Sigmoid colon (tissue), 4 donors: ENCODE measurements around the gene GUCY1A2.

Experiments
- EP300 ChIP-seq, 4 donors: sonication (generic); formaldehyde crosslinking; IDR thresholded peaks; one replicate each; pipeline ENCODE4 v1.6.1; 2017; ENCODE audit warnings: antibody characterized with exemption in 4 of 4
- POLR2A ChIP-seq, 2 donors: fragments of 450-650 bp; IDR thresholded peaks; one replicate each; pipeline ENCODE4 v1.6.1; 2016; ENCODE audit warnings: antibody characterized with exemption in 2 of 2, mild to moderate bottlenecking in 2 of 2, moderate library complexity in 2 of 2
- POLR2AphosphoS5 ChIP-seq, 4 donors: sonication (generic); formaldehyde crosslinking; IDR thresholded peaks; one replicate each; pipeline ENCODE4 v1.6.1; 2017; ENCODE audit warnings: antibody characterized with exemption in 4 of 4
- TF ChIP-seq, protein P1 (sequence below), 4 experiments: fragments of 450-650 bp in 3 of 4; fragments of 200-600 bp in 1 of 4; IDR thresholded peaks; one replicate each; pipeline ENCODE4 v1.5.1; 2016 to 2019; ENCODE audit warnings: antibody characterized with exemption in 4 of 4, mild to moderate bottlenecking in 3 of 4, moderate library complexity in 2 of 4

DNA sequence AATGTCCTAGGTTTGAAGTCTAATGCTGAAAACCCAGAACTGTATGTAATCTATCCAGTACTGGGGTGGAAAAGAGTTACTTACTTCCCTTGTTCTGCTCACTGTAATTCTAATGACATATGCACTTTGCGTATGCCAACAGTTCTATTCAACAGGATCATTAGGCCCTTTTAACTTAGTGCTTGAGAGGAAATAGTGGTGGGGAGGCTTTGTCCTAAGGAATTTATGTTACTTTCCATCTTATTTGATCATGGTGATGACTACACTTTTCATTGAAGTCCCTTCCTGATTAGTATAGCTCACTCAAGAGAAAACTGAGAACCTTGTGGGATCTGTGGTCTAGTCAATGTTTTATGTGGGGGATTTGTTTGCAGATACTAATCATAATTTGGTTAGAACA lies 348.2 kb downstream of the GUCY1A2 start:
- no peak for TF ChIP-seq POLR2A (IDR thresholded peaks at IDR 0.05)
- TF ChIP-seq, protein P1, sequence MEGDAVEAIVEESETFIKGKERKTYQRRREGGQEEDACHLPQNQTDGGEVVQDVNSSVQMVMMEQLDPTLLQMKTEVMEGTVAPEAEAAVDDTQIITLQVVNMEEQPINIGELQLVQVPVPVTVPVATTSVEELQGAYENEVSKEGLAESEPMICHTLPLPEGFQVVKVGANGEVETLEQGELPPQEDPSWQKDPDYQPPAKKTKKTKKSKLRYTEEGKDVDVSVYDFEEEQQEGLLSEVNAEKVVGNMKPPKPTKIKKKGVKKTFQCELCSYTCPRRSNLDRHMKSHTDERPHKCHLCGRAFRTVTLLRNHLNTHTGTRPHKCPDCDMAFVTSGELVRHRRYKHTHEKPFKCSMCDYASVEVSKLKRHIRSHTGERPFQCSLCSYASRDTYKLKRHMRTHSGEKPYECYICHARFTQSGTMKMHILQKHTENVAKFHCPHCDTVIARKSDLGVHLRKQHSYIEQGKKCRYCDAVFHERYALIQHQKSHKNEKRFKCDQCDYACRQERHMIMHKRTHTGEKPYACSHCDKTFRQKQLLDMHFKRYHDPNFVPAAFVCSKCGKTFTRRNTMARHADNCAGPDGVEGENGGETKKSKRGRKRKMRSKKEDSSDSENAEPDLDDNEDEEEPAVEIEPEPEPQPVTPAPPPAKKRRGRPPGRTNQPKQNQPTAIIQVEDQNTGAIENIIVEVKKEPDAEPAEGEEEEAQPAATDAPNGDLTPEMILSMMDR (IDR thresholded peaks at IDR 0.05): no peak
- TF ChIP-seq POLR2AphosphoS5 (IDR thresholded peaks at IDR 0.05): no peak
- TF ChIP-seq EP300 (IDR thresholded peaks at IDR 0.05): no peak
